HG03460 (cell line): Measurements from ENCODE around the gene DTX1.

ENCODE experiments used
- ATAC-seq: cut with Tn5 transposase; IDR thresholded peaks from one replicate; pipeline ENCODE4 v1.9.1; 2021; ENCODE audit not compliant: unreplicated experiment

Gene DTX1

DNA sequence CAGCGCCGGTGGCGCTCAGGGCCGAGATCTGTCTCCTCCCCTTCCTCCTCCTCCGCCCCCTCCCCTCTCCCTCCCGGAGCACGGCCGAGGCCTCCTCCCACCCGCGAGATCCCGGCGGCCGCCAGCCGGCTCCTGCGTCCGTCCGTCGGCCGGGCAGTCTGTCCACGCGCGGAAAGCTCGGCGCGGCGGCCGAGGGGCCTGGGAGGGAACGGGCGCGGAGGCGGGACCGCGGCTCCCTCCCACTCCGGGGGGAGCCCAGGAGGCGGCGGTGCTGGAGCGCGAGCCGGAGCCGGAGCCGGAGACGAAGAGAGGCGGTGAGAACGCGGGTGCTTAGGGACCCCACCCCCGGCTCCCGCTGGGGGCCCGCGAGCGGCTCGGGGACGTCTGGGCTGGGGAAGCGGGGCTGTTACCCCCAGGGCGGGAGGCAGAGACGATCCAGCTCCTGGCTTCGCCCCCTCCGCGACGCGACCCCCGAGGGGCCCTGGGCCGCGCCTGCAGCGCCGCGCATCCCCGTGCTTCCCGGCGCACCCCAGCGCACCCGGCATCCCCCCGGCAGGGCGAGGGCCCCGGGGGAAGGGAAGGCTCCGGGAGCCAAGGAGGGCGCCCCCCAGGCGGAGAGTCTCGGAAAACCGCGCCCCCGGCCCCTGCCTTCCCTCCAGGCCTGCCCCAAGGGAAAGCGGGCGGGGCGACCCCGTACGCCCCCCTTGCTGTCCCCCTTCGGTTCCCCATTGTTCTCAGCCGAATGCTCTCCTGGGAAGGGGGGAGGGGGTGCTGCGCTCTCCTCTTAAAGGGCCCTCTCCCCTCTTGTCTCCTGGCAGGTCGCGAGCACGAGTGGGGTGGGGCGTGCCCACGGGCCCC is at the start of gene DTX1:
TSS of gene DTX1 (plus strand) at position 100 of the 858 bp plus-strand sequence. CDS start 1,463 bp downstream, outside the sequence.
- ATAC-seq, result no peak

DNA sequence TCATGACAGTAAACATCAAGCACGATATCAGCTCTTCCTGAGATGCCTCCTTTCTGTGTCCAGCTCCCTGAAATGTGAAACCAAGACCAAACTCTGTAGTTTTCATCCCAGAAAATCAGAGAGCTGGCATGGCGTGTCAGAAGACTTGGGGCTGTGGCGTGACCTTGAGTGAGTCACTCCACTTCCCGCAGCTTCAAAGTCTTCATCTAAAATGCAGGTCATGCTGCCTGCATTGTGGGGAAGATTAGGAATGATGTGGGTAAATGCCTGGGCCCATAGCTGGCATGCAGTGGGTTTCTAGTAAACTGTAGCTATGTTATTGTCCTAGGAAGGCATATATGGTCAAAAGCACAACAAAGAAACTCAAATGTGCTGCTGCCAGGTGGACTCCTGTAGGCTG is 49.4 kb upstream of the DTX1 start:
- no peak for ATAC-seq

DNA sequence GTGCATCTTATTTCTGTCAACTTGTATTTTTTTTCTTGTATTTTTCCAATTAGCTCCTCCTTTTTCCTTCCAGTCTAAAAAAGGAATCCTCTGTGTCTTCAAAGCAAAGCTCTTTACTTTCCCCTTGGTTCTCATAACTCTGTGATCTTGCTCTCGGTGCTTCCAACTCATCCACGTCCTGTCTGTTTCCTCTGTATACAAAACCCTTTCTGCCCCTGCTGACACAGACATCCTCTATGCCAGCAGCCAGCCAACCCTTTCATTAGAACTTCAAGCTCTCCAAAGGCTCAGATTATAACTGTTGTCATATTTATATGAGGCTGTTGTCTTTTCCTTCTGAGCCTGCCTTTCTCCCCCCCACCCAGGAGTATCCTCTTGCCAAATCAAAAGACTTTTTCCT is 45.8 kb upstream of the DTX1 start:
- no peak for ATAC-seq

DNA sequence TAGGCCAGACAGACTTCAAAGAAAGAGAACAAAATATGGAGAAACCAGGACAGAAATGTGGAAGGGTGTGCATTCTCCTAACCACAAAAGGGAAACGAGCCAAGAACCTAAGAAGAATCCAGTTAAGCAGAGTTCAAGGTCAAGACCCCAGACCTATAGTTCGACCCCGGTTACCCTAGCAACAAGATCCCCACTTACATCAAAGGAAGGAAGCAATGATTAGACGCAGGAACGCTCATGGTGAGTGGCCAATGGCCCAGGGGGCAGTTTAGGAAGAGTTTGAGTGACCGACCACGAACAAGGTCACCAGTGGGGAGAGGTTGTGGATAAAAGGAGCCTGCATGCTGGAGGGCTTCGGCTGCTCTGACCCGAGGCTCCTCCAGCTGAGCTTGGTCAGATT is 42.0 kb upstream of the DTX1 start:
- no peak for ATAC-seq

DNA sequence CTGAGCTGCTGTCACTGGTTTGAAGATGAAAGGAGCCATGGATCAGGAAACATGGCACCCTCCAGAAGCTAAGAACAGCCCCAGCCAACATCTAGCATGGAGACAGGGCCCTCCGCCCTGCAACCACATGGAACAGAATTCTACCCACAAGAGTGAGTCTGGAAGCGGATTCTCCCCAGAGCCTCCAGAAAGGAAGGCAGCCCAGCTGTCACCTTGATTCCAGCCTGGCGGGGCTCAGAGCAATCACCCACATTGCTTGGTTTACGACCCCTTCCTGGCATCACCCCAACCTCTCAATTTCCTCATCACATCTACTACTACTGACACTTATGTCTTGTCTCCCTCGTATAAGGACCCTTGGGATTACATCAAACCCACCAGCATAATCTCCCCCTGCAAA is 39.7 kb upstream of the DTX1 start:
- ATAC-seq, result no peak

DNA sequence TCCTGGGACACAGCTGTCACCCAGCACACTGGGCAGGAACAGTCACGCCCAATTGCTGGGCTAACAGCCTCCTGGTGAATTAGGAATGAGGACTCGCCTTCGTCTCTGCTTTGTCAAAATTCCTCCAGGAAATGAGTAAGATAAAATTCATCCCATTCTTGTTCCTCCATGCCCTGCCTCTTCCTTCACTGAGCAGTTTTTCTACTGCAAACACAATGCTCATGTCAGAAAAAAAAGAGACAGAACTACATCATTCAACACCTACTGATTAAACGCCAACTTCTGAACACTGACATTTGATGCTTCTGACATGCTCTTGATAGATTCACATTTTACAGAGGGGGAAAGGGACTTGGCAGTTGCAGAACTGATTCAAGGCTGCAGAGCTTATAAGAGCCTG is 37.5 kb upstream of the DTX1 start:
- no peak for ATAC-seq

DNA sequence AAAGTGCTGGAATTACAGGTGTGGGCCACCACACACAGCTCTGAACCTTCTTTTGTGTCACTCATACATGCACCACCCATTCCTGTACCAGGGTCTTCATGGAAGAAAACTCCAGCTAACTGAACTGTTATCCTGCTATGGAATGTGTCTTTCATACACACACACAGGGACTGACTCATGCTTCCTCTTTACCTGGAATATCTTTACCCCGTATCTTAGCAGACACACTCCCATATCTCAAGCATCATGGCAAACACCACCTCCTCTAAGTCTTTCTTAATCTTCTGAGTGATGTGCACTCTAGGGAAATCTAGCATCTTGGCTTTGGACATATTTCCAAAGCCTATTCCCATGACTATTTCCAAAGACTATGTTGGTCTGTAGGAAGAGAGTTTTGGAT is 35.0 kb upstream of the DTX1 start:
- ATAC-seq, result no peak

DNA sequence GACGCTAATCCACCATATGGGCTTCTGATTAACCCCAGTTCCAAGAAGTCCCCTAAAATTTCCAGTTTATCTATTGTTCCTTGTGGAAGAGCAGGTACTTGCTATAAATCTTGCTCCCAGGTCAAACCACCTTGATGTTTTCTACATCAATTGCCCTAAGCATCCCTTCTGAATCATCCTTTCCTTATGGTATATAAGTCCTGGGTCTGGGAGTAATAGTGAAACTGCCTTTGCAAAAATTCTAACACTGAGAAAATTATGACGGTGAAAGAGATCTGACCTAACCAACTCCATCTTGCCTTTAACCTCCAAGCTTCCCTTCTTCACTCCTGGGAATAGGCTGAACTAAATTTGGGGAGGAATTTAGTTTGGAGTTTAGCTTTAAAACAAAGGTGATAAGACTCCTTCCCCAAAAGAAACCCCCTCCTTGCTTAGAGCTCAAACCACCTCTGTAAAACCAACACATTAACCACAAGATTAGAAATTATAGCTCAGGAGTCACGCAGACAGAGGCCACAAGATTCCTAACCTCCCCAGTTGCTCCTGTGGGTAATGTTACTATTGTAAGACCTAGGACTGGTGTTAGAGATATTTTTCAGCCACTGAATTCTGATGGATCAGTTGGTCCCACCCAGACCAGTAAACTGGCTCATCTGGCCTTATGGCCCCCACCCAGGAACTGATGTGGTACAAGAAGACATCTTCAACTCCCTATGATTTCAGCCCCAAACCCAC is 33.8 kb upstream of the DTX1 start:
- ATAC-seq, result no peak

DNA sequence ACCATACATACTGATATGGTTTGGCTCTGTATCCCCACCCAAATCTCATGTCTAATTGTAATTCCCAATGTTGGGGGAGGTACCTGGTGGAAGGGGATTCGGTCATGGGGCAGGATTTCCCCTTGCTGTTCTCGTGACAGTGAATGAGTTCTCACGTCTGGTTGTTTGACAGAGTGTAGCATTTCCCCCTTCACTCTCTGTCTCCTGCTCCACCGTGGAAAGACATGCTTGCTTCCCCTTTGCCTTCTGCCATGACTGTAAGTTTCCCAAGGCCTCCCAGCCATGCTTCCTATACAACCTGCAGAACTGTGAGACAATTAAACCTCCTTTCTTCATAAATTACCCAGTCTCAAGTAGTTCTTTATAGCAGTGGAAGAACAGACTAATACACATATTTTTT is 28.8 kb upstream of the DTX1 start:
- ATAC-seq, result no peak

DNA sequence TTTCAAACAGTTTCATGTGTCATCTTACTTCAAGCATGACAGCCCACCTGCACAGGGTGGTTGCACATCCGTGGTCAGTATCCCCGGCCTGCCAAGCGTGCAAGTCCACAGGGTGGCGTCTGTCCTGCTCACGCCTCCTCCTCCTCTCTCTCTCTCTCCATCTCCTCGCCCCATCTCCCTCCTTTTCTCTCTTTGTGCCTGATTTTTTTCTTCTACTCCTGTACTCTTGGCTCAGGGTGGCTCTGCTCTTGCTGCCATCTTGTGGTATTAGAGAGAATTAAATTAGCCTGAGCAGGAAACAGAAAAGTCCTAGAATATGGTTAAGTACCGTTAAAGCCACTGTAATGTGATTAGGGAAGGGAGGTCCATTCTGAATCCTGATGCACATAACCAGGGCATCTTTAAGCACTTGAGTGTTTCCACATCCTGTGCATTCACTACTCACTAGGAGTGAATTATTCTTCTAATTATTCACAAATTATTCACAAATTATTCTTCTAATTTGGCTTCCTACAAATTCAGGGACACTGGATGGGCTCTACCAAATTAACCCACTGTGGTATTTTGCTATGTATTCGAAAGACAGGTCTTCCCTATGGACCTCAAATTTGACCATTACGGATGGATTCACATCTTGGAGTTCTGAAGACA is 25.5 kb upstream of the DTX1 start:
- ATAC-seq, result no peak

DNA sequence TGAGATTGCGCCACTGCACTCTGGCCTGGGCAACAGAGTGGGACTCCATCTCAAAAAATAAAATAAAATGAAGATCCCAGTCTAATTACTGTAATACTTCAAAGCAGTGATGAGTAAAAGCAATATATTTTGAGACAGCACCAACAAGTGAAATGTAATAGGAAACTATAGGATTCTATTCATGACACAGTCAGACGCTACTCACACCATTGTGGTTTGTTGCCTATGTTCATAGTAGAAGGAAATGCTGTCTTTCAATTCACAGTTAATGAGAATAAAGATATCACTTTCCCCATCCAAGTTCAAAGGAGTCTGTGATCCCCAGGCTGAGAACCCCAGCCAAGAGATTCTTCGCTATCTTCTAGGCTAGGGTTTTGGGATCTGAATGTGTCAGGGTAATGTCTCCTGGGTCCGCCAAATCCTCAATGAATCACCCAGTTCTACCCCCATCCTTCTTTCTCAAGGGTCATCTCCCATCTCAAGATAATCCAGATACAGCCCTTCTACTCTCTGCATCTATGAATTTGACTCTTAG is 16.6 kb upstream of the DTX1 start:
- ATAC-seq, result no peak

DNA sequence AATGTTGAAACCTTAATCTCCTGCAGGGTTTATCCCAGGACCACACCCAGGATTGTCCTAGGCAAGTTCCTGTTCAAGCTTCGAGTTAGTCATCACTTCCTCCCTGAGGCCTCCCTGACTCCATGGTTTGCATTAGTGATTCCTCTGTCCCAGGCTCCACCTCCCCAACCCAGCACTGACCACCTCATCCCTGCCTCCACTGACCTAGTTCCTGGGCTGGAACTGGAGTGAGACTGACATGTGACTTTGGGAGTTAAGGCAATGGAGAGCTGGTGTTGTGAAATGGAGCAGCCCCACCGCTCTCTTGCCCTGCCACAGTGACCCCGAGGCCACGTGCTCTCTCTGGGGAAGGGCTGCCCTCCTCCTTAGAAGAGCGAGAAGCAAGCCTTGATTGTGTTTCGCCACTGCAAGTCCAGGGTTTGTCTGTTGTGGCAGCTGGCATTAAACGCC is 15.8 kb upstream of the DTX1 start:
- ATAC-seq, result no peak

DNA sequence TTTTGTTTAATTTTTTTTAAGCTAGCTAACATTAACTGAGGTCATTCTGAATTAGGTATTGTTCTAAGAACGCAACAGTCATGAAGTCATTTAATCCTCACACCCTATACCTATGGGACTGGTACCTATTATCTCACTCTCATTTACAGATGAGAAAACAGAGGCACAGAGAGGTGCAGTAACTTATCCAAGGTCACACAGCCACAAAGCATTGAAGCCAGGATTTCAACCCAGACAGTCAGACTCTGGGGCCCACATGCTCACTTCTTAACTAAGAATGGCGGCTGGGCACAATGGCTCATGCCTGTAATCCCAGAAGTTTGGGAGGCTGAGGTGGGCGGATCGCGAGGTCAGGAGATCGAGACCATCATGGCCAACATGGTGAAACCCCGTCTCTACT is 15.0 kb upstream of the DTX1 start:
- ATAC-seq, result no peak

DNA sequence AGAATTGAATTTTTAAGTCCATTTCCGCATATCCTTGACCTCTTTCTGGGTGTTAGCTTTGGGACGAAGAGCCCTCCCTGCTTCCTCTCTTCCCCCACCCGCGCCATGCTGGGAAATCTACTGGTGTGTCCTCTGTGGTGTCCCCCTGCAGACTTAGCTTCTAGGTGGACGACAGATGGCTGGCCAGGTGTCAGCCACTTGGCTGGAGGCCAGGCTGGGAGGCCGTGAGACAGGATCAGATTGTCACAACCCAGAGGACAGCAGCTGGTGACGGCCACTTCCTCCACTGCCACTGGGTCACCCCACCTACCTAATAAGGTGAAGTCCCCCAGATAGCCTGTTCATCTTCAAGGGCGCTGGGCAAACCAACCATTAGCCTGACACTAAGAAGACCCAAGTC is 13.3 kb upstream of the DTX1 start:
- no peak for ATAC-seq

DNA sequence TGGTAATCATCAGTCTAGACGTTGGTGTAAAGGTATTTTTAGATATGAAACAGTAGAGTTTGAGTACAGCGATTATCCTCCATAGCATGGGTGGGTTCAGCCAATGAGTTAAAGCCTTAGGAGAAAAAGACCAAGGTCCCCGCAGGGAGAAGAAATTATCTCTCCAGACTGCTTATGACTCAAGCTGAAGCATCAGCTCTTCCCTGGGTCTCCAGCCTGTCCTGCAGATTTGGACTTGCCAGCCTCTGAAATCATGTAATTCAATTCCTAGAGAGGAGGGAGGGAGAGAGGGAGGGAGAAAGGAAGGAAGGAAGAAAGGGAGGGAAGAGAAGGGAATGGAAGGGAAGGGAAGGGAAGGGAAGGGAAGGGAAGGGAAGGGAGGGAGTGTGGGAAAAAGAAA is 12.0 kb upstream of the DTX1 start:
- no peak for ATAC-seq

DNA sequence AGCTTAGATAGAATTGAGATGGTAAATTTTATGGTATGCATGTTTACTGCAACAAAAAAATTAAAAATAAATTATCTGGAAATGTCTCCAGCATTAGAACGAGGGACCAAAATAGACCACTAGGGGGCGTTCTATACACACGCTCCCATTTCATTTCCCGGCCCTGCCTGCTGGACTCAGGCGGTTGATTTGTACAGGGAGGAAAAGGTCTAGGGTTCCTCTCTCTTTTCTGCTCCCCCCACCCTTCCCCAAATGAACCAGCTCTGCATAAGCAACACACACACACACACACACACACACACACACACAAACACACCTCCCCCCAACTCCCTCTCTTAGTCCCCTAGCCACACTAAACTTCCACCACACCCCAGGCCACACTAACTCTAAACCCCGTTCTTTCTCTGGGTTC is 7.8 kb upstream of the DTX1 start:
- ATAC-seq, result no peak

DNA sequence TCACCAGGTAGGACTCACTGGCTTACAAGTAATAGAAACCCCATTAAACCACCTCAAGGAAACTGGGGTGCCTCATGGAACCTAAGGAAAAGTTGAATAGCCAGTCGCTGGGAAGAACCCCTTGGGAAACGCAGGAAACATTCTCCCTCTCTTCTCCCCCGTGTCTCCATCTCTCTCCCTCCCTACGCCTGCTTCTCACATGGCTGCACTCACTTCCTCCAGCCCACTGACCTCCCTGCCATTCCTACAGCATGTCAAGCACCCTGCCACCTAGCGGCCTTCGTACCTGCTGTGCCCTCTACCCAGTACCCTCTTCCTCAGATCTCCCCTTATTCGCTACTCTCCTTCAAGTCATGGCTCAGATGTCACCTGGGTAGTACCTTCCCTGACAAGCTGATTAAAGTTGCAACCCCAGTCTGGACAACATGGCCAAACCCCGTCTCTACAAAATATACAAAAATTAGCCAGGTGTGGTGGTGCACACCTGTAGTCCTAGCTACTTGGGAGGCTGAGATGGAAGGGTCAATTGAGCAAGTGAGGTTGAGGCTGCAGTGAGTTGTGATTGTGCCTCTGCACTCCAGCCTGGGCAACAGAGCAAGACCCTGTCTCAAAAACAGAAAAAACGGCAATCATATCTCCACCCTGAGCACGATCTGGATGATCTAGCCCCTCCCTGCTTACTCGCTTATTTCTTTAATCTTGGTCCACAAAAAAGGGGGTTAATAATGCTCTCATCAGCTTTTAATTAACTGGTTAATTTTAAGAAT is 6.4 kb upstream of the DTX1 start:
- ATAC-seq, result no peak

DNA sequence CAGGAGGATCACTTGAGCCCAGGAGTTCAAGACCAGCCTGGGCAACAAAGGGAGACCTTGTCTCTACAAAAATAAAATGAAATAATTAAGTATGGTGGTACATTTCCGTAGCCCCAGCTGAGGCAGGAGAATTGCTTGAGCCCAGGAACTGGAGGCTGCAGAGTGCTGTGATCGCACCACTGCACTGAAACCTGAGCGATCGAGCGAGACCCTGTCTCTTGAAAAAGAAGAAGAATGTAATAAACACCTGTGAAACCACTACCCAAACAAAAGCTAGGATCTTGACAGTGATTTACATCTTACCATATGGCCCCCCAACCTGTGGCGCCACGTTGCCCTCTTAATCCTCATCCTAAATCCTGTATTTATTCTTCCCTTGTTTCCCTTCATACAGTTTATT is 5.7 kb upstream of the DTX1 start:
- no peak for ATAC-seq

DNA sequence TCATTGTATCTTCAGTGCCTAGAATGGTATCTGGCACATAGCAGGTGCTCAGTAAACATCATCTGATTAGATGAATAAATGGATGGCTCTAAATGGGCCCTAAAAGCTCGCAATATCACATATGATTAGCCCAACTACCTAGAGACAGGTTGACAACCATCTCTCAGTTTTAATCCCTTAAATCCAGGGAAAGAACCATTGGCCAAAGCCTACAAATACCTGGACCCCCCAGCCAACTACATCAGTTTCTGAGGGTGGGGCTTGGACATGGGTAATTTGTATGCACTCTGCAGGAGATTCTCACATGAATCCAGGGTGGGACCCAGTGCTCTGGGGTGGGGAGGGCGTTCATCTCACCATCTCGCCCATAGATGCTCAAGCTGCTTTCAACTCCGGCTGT is 4.8 kb upstream of the DTX1 start:
- ATAC-seq, result no peak

DNA sequence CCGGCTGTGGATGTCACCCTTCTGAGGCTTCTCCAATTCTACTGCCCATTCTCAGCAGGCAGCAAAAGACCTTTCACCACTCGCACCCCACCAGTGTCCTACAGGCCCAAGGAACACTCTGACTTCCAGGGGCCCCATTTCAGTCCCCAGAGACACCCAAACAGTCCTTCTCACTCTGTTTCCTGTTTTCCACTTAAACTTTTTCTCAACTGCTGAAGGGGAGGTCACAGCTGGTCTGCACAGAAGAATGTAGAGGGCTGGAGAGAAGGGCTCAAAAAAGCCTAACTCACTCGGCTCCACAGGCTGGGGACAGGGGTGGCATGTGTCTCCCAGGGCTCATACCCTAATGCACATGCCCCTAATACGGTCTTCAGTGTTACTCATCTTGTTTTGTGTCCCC is 4.2 kb upstream of the DTX1 start:
- no peak for ATAC-seq

DNA sequence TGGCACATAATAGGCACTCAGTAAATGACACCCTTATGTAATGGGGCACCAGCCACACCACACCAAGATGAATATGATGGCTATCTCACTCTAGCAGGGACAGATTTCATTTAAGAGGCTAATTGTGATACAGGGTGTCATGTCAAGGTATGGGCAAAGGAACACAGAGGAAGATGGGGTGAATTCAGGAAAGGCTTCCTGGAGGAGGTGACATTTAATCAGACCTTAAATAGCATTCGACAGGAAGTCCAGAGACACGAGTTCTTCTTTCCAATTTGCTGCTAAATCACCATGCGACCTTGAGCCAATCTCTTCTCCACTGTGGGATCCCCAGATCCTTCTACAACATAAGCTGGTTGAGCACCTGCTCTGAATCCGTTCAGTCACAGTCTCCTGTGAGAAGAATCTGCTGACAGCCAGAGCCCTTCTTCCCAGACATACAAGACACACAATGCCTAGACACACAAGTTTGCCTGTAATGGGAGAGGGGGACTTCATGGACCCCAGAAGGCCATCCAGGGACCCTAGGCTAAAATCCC is 1.5 kb upstream of the DTX1 start:
- ATAC-seq, result no peak
